ENCODE measurements around the gene KHDRBS2. TPM values are rescaled to one million over a fixed set of nuclear protein-coding genes. Genes with fewer than 3 reads are reported as not detected.

KHDRBS2 gene
- total and polyA plus RNA-seq, 2 of the 13 experiments (the other 11 are each of a cell fraction or from before 2014, with no cell fraction given) = not detected

DNA sequence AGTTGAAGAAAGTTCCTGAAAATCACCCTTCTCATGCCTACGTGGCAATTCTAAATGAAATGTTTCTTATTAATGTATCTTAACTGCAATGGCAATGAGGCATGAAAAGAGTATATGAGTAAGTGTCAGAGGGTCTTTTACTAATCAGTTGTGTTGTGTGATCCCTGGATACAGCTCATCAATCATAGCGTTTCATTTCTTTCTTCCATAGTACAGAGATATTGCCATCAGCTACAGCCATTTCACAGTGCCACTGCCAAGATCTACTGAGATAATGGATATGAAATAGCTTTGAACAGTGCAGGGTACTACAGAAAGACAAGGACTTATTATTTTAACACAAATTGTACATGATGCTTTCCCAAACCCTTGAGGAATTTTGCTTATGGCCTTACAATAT is 450.8 kb downstream of the KHDRBS2 start:
- Histone ChIP-seq H3K9me3 (ENCODE audit: low read length) (no peaks in the 10 kb centered on the region), H3K36me3 (replicated peaks in 1 of 2; ENCODE audit: control insufficient read depth in 1 of 2, insufficient read depth in 2 of 2, low read length in 2 of 2) (no peaks in the 10 kb centered on the region), H2AFZ (ENCODE audit: low read length) (no peak overlapping the region), H3K9ac (ENCODE audit: insufficient read depth, low read depth, low read length) (no peak overlapping the region), H3K27me3 (ENCODE audit: control insufficient read depth in 1 of 2, insufficient read depth in 2 of 2, low read length in 2 of 2) (no peaks in the 10 kb centered on the region), H3K79me2 (ENCODE audit: insufficient read depth, low read length) (no peaks in the 10 kb centered on the region), H3K27ac (ENCODE audit: extremely low read length, insufficient read depth, low read length) (no peak overlapping the region), H3K4me3 (replicated peaks in 1 of 3; ENCODE audit: insufficient read depth in 1 of 3, low read depth in 2 of 3, low read length in 3 of 3) (no peak overlapping the region), H4K20me1 (ENCODE audit: insufficient read depth, low read length) (no peaks in the 10 kb centered on the region), H3K4me2 (ENCODE audit: low read depth, low read length) (no peak overlapping the region), H3K4me1 (ENCODE audit: insufficient read depth, low read length) (no peaks in the 10 kb centered on the region)
- POLR2A ChIA-PET = no interaction called here
- CTCF ChIA-PET (ENCODE audit: low intra/inter-chr PET ratio, low total read pairs) = no interaction called here
- no TSS peak for BruUV-seq (replicated peaks)
- no peak for FAIRE-seq
- no peak for DNase-seq (ENCODE audit: low spot score)
- intact Hi-C loops (cut with micrococcal nuclease; ENCODE audit: unreplicated experiment) = no loop called here
- in situ Hi-C loops (cut with HindIII; ENCODE audit: extremely low pct_ligation_motif_present, low pct_unique_long_range_greater_than_20kb) = no loop called here
- TF ChIP-seq ATF1 (CRISPR knock-in tag; IDR thresholded peaks at IDR 0.05) (no peak), ZNF333 (CRISPR knock-in tag; IDR thresholded peaks at IDR 0.05; ENCODE audit: borderline replicate concordance) (no peak), GFI1 (CRISPR knock-in tag; IDR thresholded peaks at IDR 0.05; ENCODE audit: borderline replicate concordance) (no peak), ZNF264 (CRISPR knock-in tag; IDR thresholded peaks at IDR 0.05) (no peak), ZNF775 (CRISPR knock-in tag; IDR thresholded peaks at IDR 0.05; ENCODE audit: borderline replicate concordance) (no peak), HNRNPUL1 (IDR thresholded peaks at IDR 0.05; ENCODE audit: low read depth, low read length) (no peak), MIER2 (CRISPR knock-in tag; IDR thresholded peaks at IDR 0.05) (no peak), HDAC2 (CRISPR knock-in tag; IDR thresholded peaks at IDR 0.05) (no peak), PRDM10 (CRISPR knock-in tag; IDR thresholded peaks at IDR 0.05; ENCODE audit: low read depth) (no peak), AHR (CRISPR knock-in tag; IDR thresholded peaks at IDR 0.05) (no peak), ZNF136 (CRISPR knock-in tag; IDR thresholded peaks at IDR 0.05; ENCODE audit: low read depth) (no peak), ZNF441 (CRISPR knock-in tag; IDR thresholded peaks at IDR 0.05; ENCODE audit: borderline replicate concordance) (no peak), ZNF10 (CRISPR knock-in tag; IDR thresholded peaks at IDR 0.05; ENCODE audit: borderline replicate concordance, low read depth) (no peak), YY1 (IDR thresholded peaks at IDR 0.05; ENCODE audit: insufficient read depth, insufficient replicate concordance, low read depth, low read length) (no peak), SETDB1 (CRISPR knock-in tag; IDR thresholded peaks at IDR 0.05; ENCODE audit: borderline replicate concordance) (no peak)
- TF ChIP-seq, protein P1, sequence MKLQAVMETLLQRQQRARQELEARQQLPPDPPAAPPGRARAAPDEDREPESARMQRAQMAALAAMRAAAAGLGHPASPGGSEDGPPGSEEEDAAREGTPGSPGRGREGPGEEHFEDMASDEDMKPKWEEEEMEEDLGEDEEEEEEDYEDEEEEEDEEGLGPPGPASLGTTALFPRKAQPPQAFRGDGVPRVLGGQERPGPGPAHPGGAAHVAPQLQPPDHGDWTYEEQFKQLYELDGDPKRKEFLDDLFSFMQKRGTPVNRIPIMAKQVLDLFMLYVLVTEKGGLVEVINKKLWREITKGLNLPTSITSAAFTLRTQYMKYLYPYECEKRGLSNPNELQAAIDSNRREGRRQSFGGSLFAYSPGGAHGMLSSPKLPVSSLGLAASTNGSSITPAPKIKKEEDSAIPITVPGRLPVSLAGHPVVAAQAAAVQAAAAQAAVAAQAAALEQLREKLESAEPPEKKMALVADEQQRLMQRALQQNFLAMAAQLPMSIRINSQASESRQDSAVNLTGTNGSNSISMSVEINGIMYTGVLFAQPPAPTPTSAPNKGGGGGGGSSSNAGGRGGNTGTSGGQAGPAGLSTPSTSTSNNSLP (IDR thresholded peaks at IDR 0.05; ENCODE audit: low read depth, low read length) = no peak
- ATAC-seq = no peak
- 0% methylated on average over 2 of the region's 2 CpGs for WGBS (ENCODE audit: low lambda C conversion rate)

Data from HepG2 (cell line).